H9 (cell line): Measurements from ENCODE around the gene BRWD1. TPM values are rescaled to one million over a fixed set of nuclear protein-coding genes. Genes with fewer than 3 reads are reported as not detected.

Experiments
- DNase-seq: peaks from one replicate; pipeline ENCODE4 v3.0.0-alpha.2; 2017
- H2AFZ ChIP-seq: one replicate; pipeline ENCODE4 v1.6.1; 2013; ENCODE audit warnings: mild to moderate bottlenecking, low read length, control low read depth, moderate library complexity
- H2AK5ac ChIP-seq: 2 replicates; pipeline ENCODE4 v1.6.1; 2013; ENCODE audit warnings: low read length, control low read depth, mixed read lengths; ENCODE audit not compliant: insufficient read length
- H2BK120ac ChIP-seq: one replicate; pipeline ENCODE4 v1.6.1; 2013; ENCODE audit warnings: low read depth, mild to moderate bottlenecking, low read length, control low read depth, inconsistent platforms; ENCODE audit not compliant: poor library complexity, severe bottlenecking
- H2BK12ac ChIP-seq: 2 replicates; pipeline ENCODE4 v1.6.1; 2013; ENCODE audit warnings: low read length, control low read depth, mixed read lengths, low read depth; ENCODE audit not compliant: insufficient read length
- H2BK15ac ChIP-seq: 2 replicates; pipeline ENCODE4 v1.6.1; 2013; ENCODE audit warnings: low read depth, low read length, control low read depth
- H2BK20ac ChIP-seq: one replicate; pipeline ENCODE4 v1.6.1; 2013; ENCODE audit warnings: low read depth, mild to moderate bottlenecking, low read length, control low read depth, inconsistent platforms; ENCODE audit not compliant: poor library complexity, severe bottlenecking
- H2BK5ac ChIP-seq: 2 replicates; pipeline ENCODE4 v1.6.1; 2013; ENCODE audit warnings: low read length, control low read depth, mixed read lengths; ENCODE audit not compliant: insufficient read length
- H3K14ac ChIP-seq: 2 replicates; pipeline ENCODE4 v1.6.1; 2013; ENCODE audit warnings: low read length, control low read depth; ENCODE audit not compliant: insufficient read depth
- H3K18ac ChIP-seq: 2 replicates; pipeline ENCODE4 v1.6.1; 2013; ENCODE audit warnings: low read depth, mild to moderate bottlenecking, mixed read lengths, low read length, control low read depth; ENCODE audit not compliant: insufficient read length
- H3K23ac ChIP-seq: 2 replicates; pipeline ENCODE4 v1.6.1; 2013; ENCODE audit warnings: low read length, control low read depth, mixed read lengths, low read depth; ENCODE audit not compliant: insufficient read length
- H3K23me2 ChIP-seq: 2 replicates; pipeline ENCODE4 v1.6.1; 2013; ENCODE audit warnings: low read depth, mild to moderate bottlenecking, mixed read lengths, low read length, control low read depth; ENCODE audit not compliant: insufficient read length, poor library complexity, severe bottlenecking
- H3K27ac ChIP-seq: 2 replicates; pipeline ENCODE4 v1.5.1; 2013; ENCODE audit warnings: low read length, control low read depth, mixed read lengths, low read depth; ENCODE audit not compliant: insufficient read length
- H3K27me3 ChIP-seq: 2 replicates; pipeline ENCODE4 v1.6.1; 2013; ENCODE audit warnings: low read length, control low read depth, inconsistent platforms; ENCODE audit not compliant: insufficient read depth
- H3K4ac ChIP-seq: 2 replicates; pipeline ENCODE4 v1.6.1; 2013; ENCODE audit warnings: low read depth, mild to moderate bottlenecking, control low read depth, inconsistent platforms, low read length, moderate library complexity
- H3K4me1 ChIP-seq: 2 replicates; pipeline ENCODE4 v1.6.1; 2013; ENCODE audit warnings: low read length, control low read depth, inconsistent platforms; ENCODE audit not compliant: insufficient read depth
- H3K4me2 ChIP-seq: 2 replicates; pipeline ENCODE4 v1.6.1; 2013; ENCODE audit warnings: low read length, control low read depth, mixed read lengths; ENCODE audit not compliant: insufficient read length, insufficient read depth
- H3K56ac ChIP-seq: 2 replicates; pipeline ENCODE4 v1.6.1; 2013; ENCODE audit warnings: low read depth, mild to moderate bottlenecking, mixed read lengths, low read length, control low read depth; ENCODE audit not compliant: insufficient read length
- H3K79me1 ChIP-seq: 2 replicates; pipeline ENCODE4 v1.6.1; 2013; ENCODE audit warnings: low read depth, mild to moderate bottlenecking, moderate library complexity, low read length, control low read depth, inconsistent platforms; ENCODE audit not compliant: insufficient read depth, poor library complexity, severe bottlenecking
- H3K79me2 ChIP-seq: 2 replicates; pipeline ENCODE4 v1.6.1; 2013; ENCODE audit warnings: low read length, control low read depth, inconsistent platforms; ENCODE audit not compliant: insufficient read depth
- H3K9ac ChIP-seq: 2 replicates; pipeline ENCODE4 v1.6.1; 2013; ENCODE audit warnings: low read length, control low read depth, mixed read lengths; ENCODE audit not compliant: insufficient read length; ENCODE audit errors: extremely low read depth
- H3K9me3 ChIP-seq: one replicate; pipeline ENCODE4 v1.6.1; 2013; ENCODE audit warnings: low read depth, low read length, inconsistent platforms; ENCODE audit not compliant: control insufficient read depth
- H3T11ph ChIP-seq: one replicate; pipeline ENCODE4 v1.6.1; 2013; ENCODE audit warnings: mild to moderate bottlenecking, low read length, control low read depth, inconsistent platforms
- H4K20me1 ChIP-seq: one replicate; pipeline ENCODE4 v1.6.1; 2013; ENCODE audit not compliant: control insufficient read depth, insufficient read length, insufficient read depth
- H4K5ac ChIP-seq: 2 replicates; pipeline ENCODE4 v1.6.1; 2013; ENCODE audit warnings: low read depth, mild to moderate bottlenecking, mixed read lengths, low read length, control low read depth; ENCODE audit not compliant: insufficient read length
- H4K8ac ChIP-seq: replicated peaks from 2 replicates; pipeline ENCODE4 v1.6.1; 2013; ENCODE audit warnings: low read length, control low read depth, mixed read lengths, low read depth; ENCODE audit not compliant: insufficient read length
- H4K91ac ChIP-seq: 2 replicates; pipeline ENCODE4 v1.6.1; 2013; ENCODE audit warnings: low read depth, mild to moderate bottlenecking, moderate library complexity, mixed read lengths, low read length, control low read depth; ENCODE audit not compliant: insufficient read length
- H3K27ac Mint-ChIP-seq, 3 experiments: 2 replicates in 2 of 3; 3 replicates in 1 of 3; pipeline ENCODE4 v1.8.0; 2020 to 2021; ENCODE audit warnings: mixed read lengths in 3 of 3, mild to moderate bottlenecking in 1 of 3, moderate library complexity in 1 of 3
- H3K27me3 Mint-ChIP-seq: 2 replicates; pipeline ENCODE4 v1.8.0; 2021; ENCODE audit warnings: low read depth, mild to moderate bottlenecking, moderate library complexity, mixed read lengths
- H3K36me3 Mint-ChIP-seq, 3 experiments: 2 replicates in 2 of 3; 3 replicates in 1 of 3; pipeline ENCODE4 v1.8.0; 2020 to 2021; ENCODE audit warnings: low read depth in 3 of 3, mixed read lengths in 3 of 3; ENCODE audit not compliant: insufficient read depth in 1 of 3
- H3K4me1 Mint-ChIP-seq, 2 experiments: 2 replicates each; pipeline ENCODE4 v1.8.0; 2020; ENCODE audit warnings: mixed read lengths in 2 of 2
- H3K4me3 Mint-ChIP-seq, 2 experiments: 2 replicates in 1 of 2; 3 replicates in 1 of 2; pipeline ENCODE4 v1.8.0; 2020 to 2021; ENCODE audit warnings: mild to moderate bottlenecking in 2 of 2, mixed read lengths in 2 of 2, moderate library complexity in 1 of 2
- H3K9me3 Mint-ChIP-seq, 2 experiments: 2 replicates in 1 of 2; 3 replicates in 1 of 2; pipeline ENCODE4 v1.8.0; 2020; ENCODE audit warnings: mild to moderate bottlenecking in 2 of 2, mixed read lengths in 2 of 2, moderate library complexity in 1 of 2
- WGBS: extraction: QIAGEN DNeasy Blood & Tissue Kit; methylation state at CpG from one replicate; pipeline ENCODE4 v1.1.7; 2013; ENCODE audit warnings: missing lambda C conversion rate, low lambda C conversion rate, mixed read lengths; ENCODE audit not compliant: insufficient read length; ENCODE audit errors: extremely low coverage; 5-methylcytosine and 5-hydroxymethylcytosine counted together
- total RNA-seq: library from RNA; stranded (reverse); gene quantifications from 2 replicates; pipeline ENCODE4 v1.2.1, GENCODE V29; 2021
- TF ChIP-seq, protein P1 (sequence below): fragments of 200-600 bp; sonication (generic); conservative IDR thresholded peaks from 3 replicates; pipeline ENCODE4 v1.8.0; 2021; ENCODE audit warnings: antibody characterized with exemption, mild to moderate bottlenecking

BRWD1 gene
- total RNA-seq, 1 experiment from 2014 or later = 48.4 TPM

GRCh38 chr21:39318091-39318959 is 4.9 kb upstream of the BRWD1 start:
- no peak overlapping the region for H2BK15ac ChIP-seq
- no peak overlapping the region for H3K9ac ChIP-seq
- H4K8ac ChIP-seq = no peak overlapping the region
- no peak overlapping the region for H2BK120ac ChIP-seq
- H2BK20ac ChIP-seq = no peak overlapping the region
- no peak overlapping the region for H2AFZ ChIP-seq
- no peak overlapping the region for H3K14ac ChIP-seq
- no peaks in the 10 kb centered on the region for H3K27me3 ChIP-seq
- H4K5ac ChIP-seq = no peak overlapping the region
- H3K56ac ChIP-seq = no peak overlapping the region
- no peak overlapping the region for H2BK12ac ChIP-seq
- no peaks in the 10 kb centered on the region for H3K4me1 ChIP-seq
- no peak overlapping the region for H3K23ac ChIP-seq
- H2BK5ac ChIP-seq = no peak overlapping the region
- no peak overlapping the region for H3K4me2 ChIP-seq
- TF ChIP-seq, protein P1, sequence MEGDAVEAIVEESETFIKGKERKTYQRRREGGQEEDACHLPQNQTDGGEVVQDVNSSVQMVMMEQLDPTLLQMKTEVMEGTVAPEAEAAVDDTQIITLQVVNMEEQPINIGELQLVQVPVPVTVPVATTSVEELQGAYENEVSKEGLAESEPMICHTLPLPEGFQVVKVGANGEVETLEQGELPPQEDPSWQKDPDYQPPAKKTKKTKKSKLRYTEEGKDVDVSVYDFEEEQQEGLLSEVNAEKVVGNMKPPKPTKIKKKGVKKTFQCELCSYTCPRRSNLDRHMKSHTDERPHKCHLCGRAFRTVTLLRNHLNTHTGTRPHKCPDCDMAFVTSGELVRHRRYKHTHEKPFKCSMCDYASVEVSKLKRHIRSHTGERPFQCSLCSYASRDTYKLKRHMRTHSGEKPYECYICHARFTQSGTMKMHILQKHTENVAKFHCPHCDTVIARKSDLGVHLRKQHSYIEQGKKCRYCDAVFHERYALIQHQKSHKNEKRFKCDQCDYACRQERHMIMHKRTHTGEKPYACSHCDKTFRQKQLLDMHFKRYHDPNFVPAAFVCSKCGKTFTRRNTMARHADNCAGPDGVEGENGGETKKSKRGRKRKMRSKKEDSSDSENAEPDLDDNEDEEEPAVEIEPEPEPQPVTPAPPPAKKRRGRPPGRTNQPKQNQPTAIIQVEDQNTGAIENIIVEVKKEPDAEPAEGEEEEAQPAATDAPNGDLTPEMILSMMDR = no peak
- H3K27ac Mint-ChIP-seq = no peak overlapping the region
- no peaks in the 10 kb centered on the region for H3K79me2 ChIP-seq
- no peak overlapping the region for H2AK5ac ChIP-seq
- no peak for DNase-seq
- peaks cover 2% of the 10 kb centered on the region; the same call in 1 of the 2 replicates for H3K27me3 Mint-ChIP-seq
- H3K9me3 Mint-ChIP-seq = peaks cover 0 to 4% of the 10 kb centered on the region in 2 experiments; a peak in 2 of 5 replicates
- no CpG with 5 or more reads among the region's 8 CpGs for WGBS
- H3K36me3 Mint-ChIP-seq = no peaks in the 10 kb centered on the region
- no peaks in the 10 kb centered on the region for H4K20me1 ChIP-seq
- no peak overlapping the region for H3K18ac ChIP-seq
- no peak overlapping the region for H3T11ph ChIP-seq
- H3K4me3 Mint-ChIP-seq = no peak overlapping the region
- no peaks in the 10 kb centered on the region for H3K9me3 ChIP-seq
- H3K23me2 ChIP-seq = peaks cover 5% of the 10 kb centered on the region
- H3K4me1 Mint-ChIP-seq = peaks cover 8% of the 10 kb centered on the region in 2 experiments; a peak in 3 of 4 replicates
- no peak overlapping the region for H3K27ac ChIP-seq
- H4K91ac ChIP-seq = no peak overlapping the region
- H3K4ac ChIP-seq = no peak overlapping the region
- H3K79me1 ChIP-seq = no peaks in the 10 kb centered on the region
